Parathyroid adenoma (tissue), 2 donors: ENCODE data around the gene GALNT17.
"Not testable (repeated sequence)": the region's sequence is repeated elsewhere in the genome, so short reads cannot be mapped to it uniquely, and the experiment has no call there.

Source experiments
- H2AFZ ChIP-seq: fragments of 300-600 bp; sonication (generic); one replicate; pipeline ENCODE4 v1.7.0; 2017; ENCODE audit warnings: antibody characterized with exemption, mild to moderate bottlenecking
- H3K27ac ChIP-seq: fragments of 300-600 bp; sonication (generic); one replicate; pipeline ENCODE4 v1.7.0; 2017
- H3K27me3 ChIP-seq: fragments of 300-600 bp; sonication (generic); one replicate; pipeline ENCODE4 v1.7.0; 2017; ENCODE audit warnings: low read length; ENCODE audit not compliant: control insufficient read depth, insufficient read depth
- H3K36me3 ChIP-seq: fragments of 300-600 bp; sonication (generic); one replicate; pipeline ENCODE4 v1.7.0; 2017; ENCODE audit warnings: low read length; ENCODE audit not compliant: control insufficient read depth, insufficient read depth
- H3K4me1 ChIP-seq: fragments of 300-600 bp; sonication (generic); one replicate; pipeline ENCODE4 v1.7.0; 2017; ENCODE audit warnings: control low read depth
- H3K4me2 ChIP-seq: fragments of 300-600 bp; sonication (generic); one replicate; pipeline ENCODE4 v1.7.0; 2017; ENCODE audit warnings: low read length
- H3K4me3 ChIP-seq: fragments of 300-600 bp; sonication (generic); one replicate; pipeline ENCODE4 v1.7.0; 2017; ENCODE audit warnings: low read depth, low read length
- H3K79me2 ChIP-seq: fragments of 300-600 bp; sonication (generic); one replicate; pipeline ENCODE4 v1.7.0; 2017; ENCODE audit warnings: control low read depth
- H3K9ac ChIP-seq: fragments of 300-600 bp; sonication (generic); one replicate; pipeline ENCODE4 v1.7.0; 2017; ENCODE audit warnings: mild to moderate bottlenecking
- H3K9me3 ChIP-seq: fragments of 300-600 bp; sonication (generic); one replicate; pipeline ENCODE4 v1.7.0; 2017; ENCODE audit warnings: low read length; ENCODE audit not compliant: control insufficient read depth
- TF ChIP-seq, protein P1 (sequence below): fragments of 300-600 bp; sonication (generic); IDR thresholded peaks from one replicate; pipeline ENCODE4 v1.7.0; 2017; ENCODE audit warnings: antibody characterized with exemption, mild to moderate bottlenecking
- donor health status: primary hyperparathyroidism.

Gene GALNT17

DNA sequence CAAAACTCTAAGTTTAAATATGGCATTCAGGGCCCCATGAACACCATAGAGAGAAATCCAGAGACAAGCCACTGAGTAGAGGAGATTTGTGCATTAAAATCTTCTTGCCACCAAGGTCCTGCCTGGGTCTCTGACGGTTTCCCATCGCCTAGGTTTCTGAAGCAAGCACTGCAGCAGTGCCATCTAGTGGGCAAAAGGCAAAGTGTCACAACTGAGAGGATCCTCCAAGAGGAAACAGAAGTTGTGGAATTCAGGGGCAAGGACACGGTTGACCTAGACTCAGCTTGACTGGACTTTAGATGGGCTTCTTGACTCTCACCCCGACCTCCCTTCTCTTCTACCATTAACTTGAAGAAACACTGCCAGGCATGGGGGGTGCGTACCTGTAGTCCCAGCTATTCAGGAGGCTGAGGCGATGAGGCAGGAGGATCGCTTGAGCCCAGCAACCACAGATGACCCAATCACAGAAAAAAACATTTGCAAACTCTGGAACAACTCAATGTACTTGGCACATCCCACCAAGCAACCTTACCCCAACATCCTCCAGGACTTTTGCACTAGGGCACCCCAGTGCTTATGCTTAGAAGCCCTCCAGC lies 604.1 kb downstream of the GALNT17 start:
- TF ChIP-seq, protein P1, sequence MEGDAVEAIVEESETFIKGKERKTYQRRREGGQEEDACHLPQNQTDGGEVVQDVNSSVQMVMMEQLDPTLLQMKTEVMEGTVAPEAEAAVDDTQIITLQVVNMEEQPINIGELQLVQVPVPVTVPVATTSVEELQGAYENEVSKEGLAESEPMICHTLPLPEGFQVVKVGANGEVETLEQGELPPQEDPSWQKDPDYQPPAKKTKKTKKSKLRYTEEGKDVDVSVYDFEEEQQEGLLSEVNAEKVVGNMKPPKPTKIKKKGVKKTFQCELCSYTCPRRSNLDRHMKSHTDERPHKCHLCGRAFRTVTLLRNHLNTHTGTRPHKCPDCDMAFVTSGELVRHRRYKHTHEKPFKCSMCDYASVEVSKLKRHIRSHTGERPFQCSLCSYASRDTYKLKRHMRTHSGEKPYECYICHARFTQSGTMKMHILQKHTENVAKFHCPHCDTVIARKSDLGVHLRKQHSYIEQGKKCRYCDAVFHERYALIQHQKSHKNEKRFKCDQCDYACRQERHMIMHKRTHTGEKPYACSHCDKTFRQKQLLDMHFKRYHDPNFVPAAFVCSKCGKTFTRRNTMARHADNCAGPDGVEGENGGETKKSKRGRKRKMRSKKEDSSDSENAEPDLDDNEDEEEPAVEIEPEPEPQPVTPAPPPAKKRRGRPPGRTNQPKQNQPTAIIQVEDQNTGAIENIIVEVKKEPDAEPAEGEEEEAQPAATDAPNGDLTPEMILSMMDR: peak; percentile 29

DNA sequence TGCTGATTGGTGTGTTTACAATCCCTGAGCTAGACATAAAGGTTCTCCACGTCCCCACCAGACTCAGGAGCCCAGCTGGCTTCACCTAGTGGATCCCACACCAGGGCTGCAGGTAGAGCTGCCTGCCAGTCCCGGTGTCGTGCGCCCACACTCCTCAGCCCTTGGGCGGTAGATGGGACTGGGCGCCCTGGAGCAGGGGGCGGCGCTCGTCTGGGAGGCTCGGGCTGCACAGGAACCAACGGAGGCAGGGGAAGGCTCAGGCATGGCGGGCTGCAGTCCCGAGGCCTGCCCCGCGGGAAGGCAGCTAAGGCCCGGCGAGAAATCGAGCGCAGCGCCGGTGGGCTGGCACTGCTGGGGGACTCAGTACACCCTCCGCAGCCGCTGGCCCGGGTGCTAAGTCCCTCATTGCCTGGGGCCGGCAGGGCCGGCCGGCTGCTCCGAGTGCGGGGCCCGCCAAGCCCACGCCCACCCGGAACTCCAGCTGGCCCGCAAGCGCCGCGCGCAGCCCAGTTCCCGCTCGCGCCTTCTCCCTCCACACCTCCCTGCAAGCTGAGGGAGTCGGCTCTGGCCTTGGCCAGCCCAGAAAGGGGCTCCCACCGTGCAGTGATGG lies 606.1 kb downstream of the GALNT17 start:
- not testable (repeated sequence) for H3K9ac ChIP-seq, H3K4me2 ChIP-seq, H3K27me3 ChIP-seq, H3K4me1 ChIP-seq, H3K36me3 ChIP-seq, H3K9me3 ChIP-seq, H3K27ac ChIP-seq, H3K79me2 ChIP-seq, H2AFZ ChIP-seq, H3K4me3 ChIP-seq

More for the DNA sequence above, 604.1 kb downstream of the GALNT17 start:
- H3K9ac ChIP-seq: no peak overlapping the region
- no peaks in the 10 kb centered on the region for H3K79me2 ChIP-seq
- no peak overlapping the region for H3K4me2 ChIP-seq
- no peaks in the 10 kb centered on the region for H3K4me1 ChIP-seq
- H3K9me3 ChIP-seq: no peaks in the 10 kb centered on the region
- no peaks in the 10 kb centered on the region for H3K36me3 ChIP-seq
- no peaks in the 10 kb centered on the region for H3K27me3 ChIP-seq
- no peak overlapping the region for H2AFZ ChIP-seq
- H3K27ac ChIP-seq: no peak overlapping the region
- H3K4me3 ChIP-seq: no peak overlapping the region

DNA sequence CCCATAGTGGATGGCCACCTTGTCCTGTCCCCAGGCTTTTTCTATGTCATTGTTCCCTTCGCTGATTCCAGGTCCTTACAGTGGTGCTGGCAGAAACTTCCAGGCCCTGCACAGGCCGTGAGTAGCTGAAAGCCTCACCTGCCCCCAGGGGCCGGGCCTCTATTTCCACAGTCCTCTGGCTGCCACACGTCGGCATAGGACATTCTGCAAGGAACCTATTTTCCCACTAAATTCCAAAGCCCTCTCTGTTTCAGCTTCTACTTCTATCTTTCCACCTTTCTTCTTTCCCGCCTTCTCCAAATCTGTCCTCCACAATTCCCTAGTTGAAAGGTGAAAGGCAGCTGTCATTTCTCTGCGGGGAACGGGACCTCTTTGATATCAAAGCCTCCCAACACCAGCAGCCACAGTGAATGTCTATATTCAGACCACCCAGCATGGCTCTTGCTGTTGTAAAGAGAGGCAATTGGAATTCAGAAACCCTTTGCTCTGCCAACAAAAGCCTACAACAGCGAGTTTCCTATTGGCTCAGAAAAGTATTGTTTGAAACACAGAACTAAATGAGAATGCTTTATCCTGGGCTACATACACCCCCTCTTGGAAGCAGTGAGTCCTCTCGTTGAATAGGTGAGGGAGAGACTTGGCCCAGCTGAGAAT lies 607.7 kb downstream of the GALNT17 start:
- Histone ChIP-seq H3K36me3 (no peaks in the 10 kb centered on the region), H3K79me2 (no peaks in the 10 kb centered on the region), H3K27ac (no peak overlapping the region), H3K4me1 (no peaks in the 10 kb centered on the region), H3K4me2 (no peak overlapping the region), H3K9me3 (no peaks in the 10 kb centered on the region), H3K9ac (no peak overlapping the region), H3K27me3 (no peaks in the 10 kb centered on the region), H3K4me3 (no peak overlapping the region), H2AFZ (no peak overlapping the region)
- TF ChIP-seq, protein P1: no peak

DNA sequence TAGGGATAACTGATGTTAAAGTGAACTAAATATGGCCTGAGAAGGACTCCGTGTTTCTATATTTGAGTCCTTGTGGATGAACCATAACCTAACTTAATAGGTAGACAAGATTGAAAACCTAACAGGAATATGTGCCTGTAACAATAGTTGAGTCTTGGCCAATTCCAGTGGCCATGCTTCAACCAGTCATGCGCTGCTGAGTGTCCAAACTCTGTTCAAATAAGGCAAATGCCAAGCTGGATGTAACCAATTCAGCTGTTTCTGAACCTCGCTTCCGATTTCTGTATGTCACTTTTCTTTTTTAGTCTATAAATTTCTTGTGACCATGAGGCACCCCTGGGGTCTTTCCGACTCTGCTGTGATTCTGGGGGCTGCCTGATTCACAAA lies 608.2 kb downstream of the GALNT17 start:
- no peaks in the 10 kb centered on the region for H3K79me2 ChIP-seq
- no peak overlapping the region for H3K4me3 ChIP-seq
- H3K4me1 ChIP-seq: no peaks in the 10 kb centered on the region
- no peaks in the 10 kb centered on the region for H3K9me3 ChIP-seq
- no peak overlapping the region for H2AFZ ChIP-seq
- H3K27ac ChIP-seq: no peak overlapping the region
- TF ChIP-seq, protein P1: no peak
- no peaks in the 10 kb centered on the region for H3K36me3 ChIP-seq
- no peak overlapping the region for H3K4me2 ChIP-seq
- no peak overlapping the region for H3K9ac ChIP-seq
- no peaks in the 10 kb centered on the region for H3K27me3 ChIP-seq

DNA sequence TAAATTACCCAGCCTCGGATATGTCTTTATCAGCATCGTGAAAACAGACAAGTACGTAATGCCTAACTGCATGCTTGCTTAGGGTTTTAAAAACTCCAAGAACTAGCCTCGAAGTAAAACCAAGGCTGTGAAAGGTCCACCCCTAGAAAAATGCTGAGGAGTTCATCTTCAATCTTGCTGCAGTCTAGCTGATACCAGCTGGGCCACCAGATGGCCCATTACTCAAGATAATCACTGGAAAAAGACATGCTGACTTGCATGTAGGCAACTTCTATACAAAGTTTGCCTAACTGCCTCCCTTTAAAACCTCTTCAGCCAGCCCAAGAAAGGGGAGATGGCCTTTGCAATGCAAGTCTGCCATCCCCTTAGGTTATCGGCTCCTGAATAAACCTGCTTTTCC lies 614.1 kb downstream of the GALNT17 start:
- H3K4me2 ChIP-seq: no peak overlapping the region
- H3K9ac ChIP-seq: no peak overlapping the region
- H3K9me3 ChIP-seq: no peaks in the 10 kb centered on the region
- no peak overlapping the region for H2AFZ ChIP-seq
- H3K4me1 ChIP-seq: no peaks in the 10 kb centered on the region
- H3K36me3 ChIP-seq: no peaks in the 10 kb centered on the region
- H3K79me2 ChIP-seq: no peaks in the 10 kb centered on the region
- no peak overlapping the region for H3K4me3 ChIP-seq
- TF ChIP-seq, protein P1: no peak
- no peaks in the 10 kb centered on the region for H3K27me3 ChIP-seq
- no peak overlapping the region for H3K27ac ChIP-seq
